Muscle of leg (tissue), 11 donors: ENCODE data around the gene MESD. TPM values are rescaled to one million over a fixed set of nuclear protein-coding genes. Genes with fewer than 3 reads are reported as not detected.

Source experiments
- DNase-seq: peaks from one replicate; pipeline ENCODE4 v3.0.0; 2013
- H3K27ac ChIP-seq: one replicate; pipeline ENCODE4 v1.5.1; 2013; ENCODE audit warnings: mild to moderate bottlenecking, low read length, control low read depth
- H3K27me3 ChIP-seq: one replicate; pipeline ENCODE4 v1.6.1; 2013; ENCODE audit warnings: low read length; ENCODE audit not compliant: control insufficient read depth, insufficient read depth
- H3K36me3 ChIP-seq: one replicate; pipeline ENCODE4 v1.6.1; 2013; ENCODE audit warnings: low read length; ENCODE audit not compliant: control insufficient read depth, insufficient read depth
- H3K4me1 ChIP-seq: one replicate; pipeline ENCODE4 v1.6.1; 2013; ENCODE audit warnings: low read length; ENCODE audit not compliant: control insufficient read depth, insufficient read depth
- H3K4me3 ChIP-seq: one replicate; pipeline ENCODE4 v1.5.1; 2013; ENCODE audit warnings: low read length, control low read depth
- H3K9me3 ChIP-seq: replicated peaks from 2 replicates; pipeline ENCODE4 v1.6.1; 2013; ENCODE audit warnings: low read depth, low read length; ENCODE audit not compliant: control insufficient read depth
- WGBS: methylation state at CpG from one replicate; pipeline ENCODE4 v1.1.5; 2013; ENCODE audit warnings: missing lambda C conversion rate; ENCODE audit not compliant: insufficient coverage; 5-methylcytosine and 5-hydroxymethylcytosine counted together
- polyA plus RNA-seq, 8 donors: library from polyadenylated mRNA; unstranded; fragments of 120-200 nt; gene quantifications; one replicate each; pipeline versions ENCODE4 v1.2.1 to v1.2.3, GENCODE V29; 2013; ENCODE audit warnings: inconsistent platforms in 1 of 8, low replicate concordance in 1 of 8; ENCODE audit not compliant: insufficient read length in 8 of 8, insufficient read depth in 1 of 8
- total RNA-seq: library from RNA; stranded (reverse); fragments of 120-200 nt; gene quantifications from one replicate; pipeline ENCODE4 v1.2.4, GENCODE V29; 2013

MESD gene
- total and polyA plus RNA-seq, 9 donors, result 18.0 to 26.7 (median 22.3) TPM

GRCh38 chr15:81002331-81003096 lies 12.9 kb upstream of the MESD start:
- peaks cover 19% of the 10 kb centered on the region for H3K4me1 ChIP-seq
- H3K27ac ChIP-seq, result no peak overlapping the region
- 44% methylated on average over 89 of the region's 89 CpGs for WGBS

DNA sequence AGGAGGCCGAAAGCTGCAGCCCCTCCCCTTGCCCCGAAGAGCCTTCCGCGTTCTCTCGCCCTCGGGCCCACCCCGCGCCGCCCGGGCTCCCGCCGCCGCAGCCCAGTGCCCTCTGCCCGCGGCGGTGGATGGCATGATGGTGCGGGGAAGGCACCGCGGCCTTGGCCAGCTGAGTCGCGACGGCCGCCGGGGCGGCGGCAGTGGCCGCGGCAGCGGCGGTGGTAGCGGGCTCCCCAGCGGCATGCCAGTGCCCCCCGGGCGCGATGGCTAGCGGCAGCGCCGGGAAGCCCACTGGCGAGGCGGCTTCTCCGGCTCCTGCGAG lies 12.4 kb upstream of the MESD start:
- DNase-seq, result no peak
- under 1% methylated on average over 42 of the region's 42 CpGs for WGBS
- peaks cover 19% of the 10 kb centered on the region for H3K4me1 ChIP-seq
- peak overlapping the region; percentile 84 for H3K4me3 ChIP-seq
- peaks cover 8% of the 10 kb centered on the region for H3K36me3 ChIP-seq
- no peaks in the 10 kb centered on the region for H3K27me3 ChIP-seq
- H3K9me3 ChIP-seq, result no peaks in the 10 kb centered on the region
- peak overlapping the region; percentile 47 for H3K27ac ChIP-seq

More at GRCh38 chr15:81002331-81003096, 12.9 kb upstream of the MESD start:
- Histone ChIP-seq H3K4me3 (peak overlapping the region; percentile 43), H3K9me3 (no peaks in the 10 kb centered on the region), H3K27me3 (no peaks in the 10 kb centered on the region), H3K36me3 (peaks cover 8% of the 10 kb centered on the region)
- no peak for DNase-seq

DNA sequence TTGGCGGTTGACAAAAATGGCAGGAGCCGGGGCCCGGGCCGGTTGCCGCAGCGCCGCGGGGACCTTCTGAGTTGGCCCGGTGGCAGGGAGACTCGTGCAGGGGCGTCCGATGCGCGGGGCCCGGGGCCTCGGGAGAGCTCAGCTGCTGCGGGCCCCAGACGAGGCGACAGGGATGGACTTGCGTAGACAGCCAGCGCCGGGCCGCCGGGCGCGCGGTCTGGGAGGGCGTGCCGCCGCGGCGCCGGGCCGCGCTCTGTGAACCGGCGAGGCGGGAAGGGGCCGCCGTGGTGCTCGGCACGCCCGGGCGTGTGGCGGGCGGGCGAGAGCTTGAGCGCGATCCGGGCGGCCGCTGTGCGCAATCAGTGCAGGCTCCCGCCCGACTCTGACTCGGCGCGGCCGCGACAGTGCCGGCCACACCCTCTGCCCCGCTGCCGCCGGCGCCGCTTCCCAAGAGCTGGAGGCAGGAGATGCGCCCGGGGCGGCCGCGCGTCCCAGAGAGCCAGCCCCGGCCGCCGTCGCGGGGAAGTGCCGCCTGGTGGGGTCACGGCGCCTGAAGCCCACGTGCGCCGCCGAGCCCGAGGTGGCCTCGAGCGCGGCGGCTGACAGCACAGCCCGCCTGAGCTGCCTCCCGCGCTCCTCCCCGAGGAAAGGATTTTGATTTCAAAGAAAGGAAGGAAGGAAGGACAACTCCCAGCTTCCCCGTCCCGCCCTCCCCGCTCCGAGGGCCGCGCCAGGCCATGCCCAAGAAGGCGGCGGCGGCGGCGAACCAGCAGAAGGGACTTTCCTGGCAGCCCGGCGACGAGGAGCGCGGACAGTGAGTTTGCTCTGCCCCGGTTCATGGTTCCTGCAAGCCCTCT lies 11.8 kb upstream of the MESD start:
- peak; percentile 67 for DNase-seq
- peak overlapping the region; percentile 97 for H3K27ac ChIP-seq
- under 1% methylated on average over 109 of the region's 110 CpGs for WGBS

DNA sequence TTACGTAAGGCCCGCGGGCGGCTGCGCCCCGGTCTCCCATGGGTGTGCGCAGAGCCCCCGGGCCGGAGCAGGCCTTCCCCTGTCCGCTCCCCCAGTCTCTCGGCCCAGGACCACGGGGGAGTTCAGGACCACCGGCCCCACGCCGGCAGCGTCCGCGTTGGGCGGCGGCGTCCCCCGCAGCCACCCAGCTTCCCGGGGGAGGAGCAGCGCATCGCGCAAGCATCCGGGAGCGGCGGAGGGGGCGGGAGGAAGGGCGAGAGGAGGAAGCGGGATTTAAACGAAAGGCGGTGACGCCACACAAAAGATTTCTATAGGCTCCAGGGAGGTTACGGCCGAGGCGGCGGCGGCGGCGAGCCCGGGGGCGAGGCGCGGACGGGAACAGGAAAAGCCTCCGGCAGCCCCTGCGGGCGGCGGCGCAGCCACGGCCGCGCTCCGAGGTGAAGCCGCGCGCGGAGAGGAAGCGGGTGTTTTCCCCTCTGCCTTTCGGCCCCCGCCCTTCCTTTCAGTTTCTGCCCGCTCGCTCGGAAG lies 11.1 kb upstream of the MESD start, which contains the start of gene TLNRD1:
TSS of gene TLNRD1 (plus strand) at position 300 of the 528 bp plus-strand sequence. CDS start 1,349 bp downstream, outside the sequence.
- Histone ChIP-seq H3K9me3 (peaks cover 3% of the 10 kb centered on the region), H3K27ac (peak within 1 kb of the TSS; percentile 97), H3K27me3 (no peaks in the 10 kb centered on the region), H3K4me3 (peak within 1 kb of the TSS; percentile 84), H3K36me3 (peaks cover 8% of the 10 kb centered on the region), H3K4me1 (peaks cover 19% of the 10 kb centered on the region)
- peak; percentile 97 for DNase-seq
- WGBS, result under 1% methylated on average over 58 of the region's 66 CpGs

More for the DNA sequence above, 11.8 kb upstream of the MESD start:
- peaks cover 8% of the 10 kb centered on the region for H3K36me3 ChIP-seq
- no peaks in the 10 kb centered on the region for H3K27me3 ChIP-seq
- peaks cover under 1% of the 10 kb centered on the region for H3K9me3 ChIP-seq
- peaks cover 19% of the 10 kb centered on the region for H3K4me1 ChIP-seq
- H3K4me3 ChIP-seq, result peak overlapping the region; percentile 84

- no peaks in the 10 kb centered on the region for H3K27me3 ChIP-seq
- peaks cover 8% of the 10 kb centered on the region for H3K36me3 ChIP-seq
- H3K9me3 ChIP-seq, result peaks cover 3% of the 10 kb centered on the region
- H3K4me1 ChIP-seq, result peaks cover 19% of the 10 kb centered on the region
- 3% methylated on average over 18 of the region's 21 CpGs for WGBS
- H3K27ac ChIP-seq, result peak overlapping the region; percentile 97
- no peak for DNase-seq
- H3K4me3 ChIP-seq, result peak overlapping the region; percentile 84
Observed at GRCh38 chr15:81000144-81000623, 10.6 kb upstream of the MESD start.

- no peak for DNase-seq
- peak overlapping the region; percentile 97 for H3K27ac ChIP-seq
- no peak overlapping the region for H3K4me3 ChIP-seq
- H3K27me3 ChIP-seq, result no peaks in the 10 kb centered on the region
- peaks cover 8% of the 10 kb centered on the region for H3K36me3 ChIP-seq
- H3K4me1 ChIP-seq, result peaks cover 19% of the 10 kb centered on the region
- WGBS, result 80% methylated on average over 6 of the region's 13 CpGs
- H3K9me3 ChIP-seq, result peaks cover 3% of the 10 kb centered on the region
Observed at GRCh38 chr15:80999623-81000036, 10.0 kb upstream of the MESD start.

DNA sequence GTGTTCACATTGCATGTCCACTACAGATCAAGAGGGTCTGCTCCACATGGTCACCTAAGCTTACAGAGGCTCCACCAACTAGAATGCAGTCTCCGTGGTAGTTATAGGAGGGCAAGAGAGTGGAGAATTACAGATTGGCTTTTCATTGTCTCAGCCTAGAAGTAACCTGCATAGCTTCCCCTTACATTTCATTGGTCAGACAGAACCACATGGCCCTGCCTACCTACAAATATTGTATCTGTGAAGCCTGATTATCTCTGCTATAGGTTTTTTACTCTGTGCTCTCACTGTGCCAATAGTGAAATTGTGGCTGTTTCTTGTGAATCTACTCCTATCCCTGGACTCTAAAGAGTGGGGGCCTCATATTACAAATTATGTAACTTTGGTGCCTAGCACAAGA lies 8.6 kb upstream of the MESD start:
- H3K4me1 ChIP-seq, result peaks cover 17% of the 10 kb centered on the region
- DNase-seq, result no peak
- H3K36me3 ChIP-seq, result peaks cover 5% of the 10 kb centered on the region
- no peak overlapping the region for H3K4me3 ChIP-seq
- H3K27ac ChIP-seq, result no peak overlapping the region
- no peaks in the 10 kb centered on the region for H3K27me3 ChIP-seq
- peaks cover 3% of the 10 kb centered on the region for H3K9me3 ChIP-seq
- WGBS, result no CpG with 5 or more reads among the region's 1 CpG

DNA sequence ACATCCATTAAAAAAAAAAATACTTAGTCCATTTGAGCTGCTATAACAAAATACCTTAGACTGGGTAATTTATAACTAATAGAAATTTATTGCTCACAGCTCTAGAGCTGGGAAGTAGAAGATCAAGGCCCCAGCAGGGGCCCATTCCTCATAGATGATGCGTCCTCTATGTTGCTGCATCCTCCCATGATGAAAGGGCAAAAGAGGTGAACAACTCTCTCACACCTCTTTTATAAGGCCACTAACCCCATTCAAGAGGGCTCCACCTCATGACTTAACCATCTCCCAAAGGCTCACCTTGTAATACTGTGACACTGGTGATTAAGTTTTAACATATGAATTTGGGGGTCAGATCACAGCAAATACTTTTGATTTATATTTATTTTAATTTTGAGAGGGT lies 8.1 kb upstream of the MESD start:
- H3K4me1 ChIP-seq, result peaks cover 11% of the 10 kb centered on the region
- DNase-seq, result no peak
- no peaks in the 10 kb centered on the region for H3K27me3 ChIP-seq
- peaks cover under 1% of the 10 kb centered on the region for H3K36me3 ChIP-seq
- H3K4me3 ChIP-seq, result no peak overlapping the region
- no CpG with 5 or more reads among the region's 1 CpG for WGBS
- H3K27ac ChIP-seq, result no peak overlapping the region
- H3K9me3 ChIP-seq, result peaks cover 3% of the 10 kb centered on the region

DNA sequence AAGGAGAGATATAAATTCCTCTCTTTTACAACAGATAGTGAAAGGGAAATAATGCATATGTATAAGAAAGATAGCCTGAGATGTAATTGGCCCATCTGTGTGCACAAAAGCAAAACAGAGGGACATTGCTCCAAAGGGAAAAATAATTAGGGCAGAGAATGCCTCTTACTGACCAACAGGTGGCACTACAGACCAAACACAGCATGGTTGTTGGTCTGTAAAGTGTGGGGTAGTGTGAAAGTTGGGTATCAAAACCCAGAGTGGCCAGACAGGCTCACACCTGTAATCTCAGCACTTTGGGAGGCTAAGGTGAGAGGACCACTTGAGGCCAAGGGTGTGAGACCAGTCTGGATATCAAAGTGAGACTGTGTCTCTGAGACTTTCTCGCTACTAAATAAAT lies 6.6 kb upstream of the MESD start:
- no peaks in the 10 kb centered on the region for H3K27me3 ChIP-seq
- no CpG with 5 or more reads among the region's 1 CpG for WGBS
- H3K36me3 ChIP-seq, result no peaks in the 10 kb centered on the region
- H3K27ac ChIP-seq, result no peak overlapping the region
- no peak overlapping the region for H3K4me3 ChIP-seq
- peaks cover 14% of the 10 kb centered on the region for H3K4me1 ChIP-seq
- H3K9me3 ChIP-seq, result peaks cover 3% of the 10 kb centered on the region
- DNase-seq, result no peak

GRCh38 chr15:80992441-80992840 lies 2.8 kb upstream of the MESD start:
- H3K9me3 ChIP-seq, result peaks cover 3% of the 10 kb centered on the region
- no CpG with 5 or more reads among the region's 1 CpG for WGBS
- no peak overlapping the region for H3K4me3 ChIP-seq
- DNase-seq, result no peak
- H3K36me3 ChIP-seq, result no peaks in the 10 kb centered on the region
- no peak overlapping the region for H3K27ac ChIP-seq
- peaks cover 16% of the 10 kb centered on the region for H3K4me1 ChIP-seq
- no peaks in the 10 kb centered on the region for H3K27me3 ChIP-seq
